HepG2 (cell line): ENCODE data around the gene ZBTB44. TPM values are rescaled to one million over a fixed set of nuclear protein-coding genes. Genes with fewer than 3 reads are reported as not detected.

ENCODE experiments used
- CTCF ChIP-seq: sonication (generic); formaldehyde crosslinking; IDR thresholded peaks from 2 replicates; pipeline ENCODE4 v1.5.0; 2020; ENCODE audit warnings: mild to moderate bottlenecking, missing genetic modification reagents, moderate library complexity
- DRAP1 ChIP-seq: IDR thresholded peaks from 2 replicates; pipeline ENCODE4 v1.6.1; 2016; ENCODE audit warnings: missing genetic modification reagents, missing compliant biosample characterization
- FOXP4 ChIP-seq: sonication (generic); formaldehyde crosslinking; IDR thresholded peaks from 2 replicates; pipeline ENCODE4 v1.4.0; 2020; ENCODE audit warnings: missing genetic modification reagents
- HMG20A ChIP-seq: IDR thresholded peaks from 2 replicates; pipeline ENCODE4 v1.6.1; 2016; ENCODE audit warnings: borderline replicate concordance
- MZF1 ChIP-seq: sonication (generic); formaldehyde crosslinking; IDR thresholded peaks from 2 replicates; pipeline ENCODE4 v1.8.1; 2023; ENCODE audit warnings: mild to moderate bottlenecking, missing genetic modification reagents, borderline replicate concordance
- TEAD3 ChIP-seq: optimal IDR thresholded peaks from 2 replicates; pipeline ENCODE3; 2016; ENCODE audit warnings: borderline replicate concordance
- ZNF253 ChIP-seq: sonication (generic); formaldehyde crosslinking; IDR thresholded peaks from 2 replicates; pipeline ENCODE4 v1.8.0; 2022; ENCODE audit warnings: mild to moderate bottlenecking, missing genetic modification reagents, borderline replicate concordance
- ZNF672 ChIP-seq: sonication (generic); formaldehyde crosslinking; IDR thresholded peaks from 2 replicates; pipeline ENCODE4 v1.8.1; 2022; ENCODE audit warnings: missing genetic modification reagents
- ZNF749 ChIP-seq: sonication (generic); formaldehyde crosslinking; IDR thresholded peaks from 2 replicates; pipeline ENCODE4 v1.8.0; 2022; ENCODE audit warnings: mild to moderate bottlenecking, missing genetic modification reagents, moderate library complexity, borderline replicate concordance
- ZNF773 ChIP-seq: sonication (generic); formaldehyde crosslinking; IDR thresholded peaks from 2 replicates; pipeline ENCODE4 v1.4.0; 2020; ENCODE audit warnings: missing genetic modification reagents, borderline replicate concordance
- ZNF800 ChIP-seq: sonication (generic); formaldehyde crosslinking; IDR thresholded peaks from 2 replicates; pipeline ENCODE4 v1.4.0; 2020; ENCODE audit warnings: missing genetic modification reagents
- polyA plus RNA-seq, 8 experiments: library from polyadenylated mRNA; depleted of rRNA in 3 of 8; stranded (reverse) in 7 of 8; unstranded in 1 of 8; fragments of >200 nt; fragmentation: Illumina TruSeq in 4 of 8; extraction: Trizol in 4 of 8; gene quantifications; 2 replicates each; pipeline versions ENCODE4 v1.2.1 to v1.2.3, GENCODE V29; 2011 to 2016; ENCODE audit warnings: low read depth in 4 of 8, missing spikeins in 1 of 8, mixed read lengths in 1 of 8; ENCODE audit not compliant: insufficient read depth in 1 of 8
- total RNA-seq, 5 experiments: library from RNA; depleted of rRNA; stranded (reverse); fragments of >200 nt; fragmentation: Illumina TruSeq; extraction: Trizol; gene quantifications; 2 replicates each; pipeline ENCODE4 v1.2.3, GENCODE V29; 2016; ENCODE audit warnings: low read depth in 1 of 5
- TF ChIP-seq, protein P1 (sequence below): sonication (generic); formaldehyde crosslinking; IDR thresholded peaks from 2 replicates; pipeline ENCODE4 v1.5.0; 2020; ENCODE audit warnings: mild to moderate bottlenecking, missing genetic modification reagents
- TF ChIP-seq, protein P2 (sequence below): IDR thresholded peaks from 2 replicates; pipeline ENCODE4 v1.6.1; 2016; ENCODE audit warnings: mild to moderate bottlenecking, missing biosample characterization, missing genetic modification reagents
- TF ChIP-seq, protein P3 (sequence below): sonication (generic); formaldehyde crosslinking; IDR thresholded peaks from 2 replicates; pipeline ENCODE4 v1.8.0; 2022; ENCODE audit warnings: missing genetic modification reagents, mild to moderate bottlenecking, inconsistent platforms, borderline replicate concordance
- TF ChIP-seq, protein P4 (sequence below): sonication (generic); formaldehyde crosslinking; IDR thresholded peaks from 2 replicates; pipeline ENCODE4 v1.5.0; 2020; ENCODE audit warnings: missing genetic modification reagents

ZBTB44 gene
- total and polyA plus RNA-seq, 2 of the 13 experiments (the other 11 are each of a cell fraction or from before 2014, with no cell fraction given) = 22.8 to 23.6 TPM

GRCh38 chr11:130314184-130314749 is 450 bp downstream of the ZBTB44 start (continued):
- TF ChIP-seq, protein P1, sequence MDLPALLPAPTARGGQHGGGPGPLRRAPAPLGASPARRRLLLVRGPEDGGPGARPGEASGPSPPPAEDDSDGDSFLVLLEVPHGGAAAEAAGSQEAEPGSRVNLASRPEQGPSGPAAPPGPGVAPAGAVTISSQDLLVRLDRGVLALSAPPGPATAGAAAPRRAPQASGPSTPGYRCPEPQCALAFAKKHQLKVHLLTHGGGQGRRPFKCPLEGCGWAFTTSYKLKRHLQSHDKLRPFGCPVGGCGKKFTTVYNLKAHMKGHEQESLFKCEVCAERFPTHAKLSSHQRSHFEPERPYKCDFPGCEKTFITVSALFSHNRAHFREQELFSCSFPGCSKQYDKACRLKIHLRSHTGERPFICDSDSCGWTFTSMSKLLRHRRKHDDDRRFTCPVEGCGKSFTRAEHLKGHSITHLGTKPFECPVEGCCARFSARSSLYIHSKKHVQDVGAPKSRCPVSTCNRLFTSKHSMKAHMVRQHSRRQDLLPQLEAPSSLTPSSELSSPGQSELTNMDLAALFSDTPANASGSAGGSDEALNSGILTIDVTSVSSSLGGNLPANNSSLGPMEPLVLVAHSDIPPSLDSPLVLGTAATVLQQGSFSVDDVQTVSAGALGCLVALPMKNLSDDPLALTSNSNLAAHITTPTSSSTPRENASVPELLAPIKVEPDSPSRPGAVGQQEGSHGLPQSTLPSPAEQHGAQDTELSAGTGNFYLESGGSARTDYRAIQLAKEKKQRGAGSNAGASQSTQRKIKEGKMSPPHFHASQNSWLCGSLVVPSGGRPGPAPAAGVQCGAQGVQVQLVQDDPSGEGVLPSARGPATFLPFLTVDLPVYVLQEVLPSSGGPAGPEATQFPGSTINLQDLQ (CRISPR knock-in tag) = 0 out of 2 replicates have a peak, but pooled peaks have one; percentile 20
- TF ChIP-seq DRAP1 (no peak), ZNF773 (CRISPR knock-in tag) (peak; percentile 36; the same call in 1 of the 2 replicates), ZNF800 (CRISPR knock-in tag) (no peak), ZNF253 (no peak), TEAD3 (CRISPR knock-in tag) (no peak), ZNF749 (peak; percentile 41; the same call in 1 of the 2 replicates), CTCF (CRISPR knock-in tag) (0 out of 2 replicates have a peak, but pooled peaks have one; percentile 9), HMG20A (CRISPR knock-in tag) (no peak), ZNF672 (CRISPR knock-in tag) (no peak), FOXP4 (CRISPR knock-in tag) (no peak), MZF1 (CRISPR knock-in tag) (no peak)
- TF ChIP-seq, protein P2, sequence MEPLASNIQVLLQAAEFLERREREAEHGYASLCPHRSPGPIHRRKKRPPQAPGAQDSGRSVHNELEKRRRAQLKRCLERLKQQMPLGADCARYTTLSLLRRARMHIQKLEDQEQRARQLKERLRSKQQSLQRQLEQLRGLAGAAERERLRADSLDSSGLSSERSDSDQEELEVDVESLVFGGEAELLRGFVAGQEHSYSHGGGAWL = no peak; the same call in 1 of the 2 replicates
- TF ChIP-seq, protein P3, sequence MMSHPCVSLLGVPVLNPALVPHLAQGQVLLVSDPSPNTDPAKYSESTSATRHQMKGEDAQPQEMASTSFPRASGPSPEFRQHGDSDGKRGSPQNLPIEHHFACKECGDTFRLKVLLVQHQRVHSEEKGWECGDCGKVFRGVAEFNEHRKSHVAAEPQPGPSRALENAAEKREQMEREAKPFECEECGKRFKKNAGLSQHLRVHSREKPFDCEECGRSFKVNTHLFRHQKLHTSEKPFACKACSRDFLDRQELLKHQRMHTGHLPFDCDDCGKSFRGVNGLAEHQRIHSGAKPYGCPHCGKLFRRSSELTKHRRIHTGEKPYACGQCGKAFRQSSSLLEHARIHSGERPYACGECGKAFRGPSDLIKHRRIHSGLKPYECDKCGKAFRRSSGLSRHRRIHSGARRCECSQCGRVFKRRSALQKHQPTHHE = no peak
- TF ChIP-seq, protein P4, sequence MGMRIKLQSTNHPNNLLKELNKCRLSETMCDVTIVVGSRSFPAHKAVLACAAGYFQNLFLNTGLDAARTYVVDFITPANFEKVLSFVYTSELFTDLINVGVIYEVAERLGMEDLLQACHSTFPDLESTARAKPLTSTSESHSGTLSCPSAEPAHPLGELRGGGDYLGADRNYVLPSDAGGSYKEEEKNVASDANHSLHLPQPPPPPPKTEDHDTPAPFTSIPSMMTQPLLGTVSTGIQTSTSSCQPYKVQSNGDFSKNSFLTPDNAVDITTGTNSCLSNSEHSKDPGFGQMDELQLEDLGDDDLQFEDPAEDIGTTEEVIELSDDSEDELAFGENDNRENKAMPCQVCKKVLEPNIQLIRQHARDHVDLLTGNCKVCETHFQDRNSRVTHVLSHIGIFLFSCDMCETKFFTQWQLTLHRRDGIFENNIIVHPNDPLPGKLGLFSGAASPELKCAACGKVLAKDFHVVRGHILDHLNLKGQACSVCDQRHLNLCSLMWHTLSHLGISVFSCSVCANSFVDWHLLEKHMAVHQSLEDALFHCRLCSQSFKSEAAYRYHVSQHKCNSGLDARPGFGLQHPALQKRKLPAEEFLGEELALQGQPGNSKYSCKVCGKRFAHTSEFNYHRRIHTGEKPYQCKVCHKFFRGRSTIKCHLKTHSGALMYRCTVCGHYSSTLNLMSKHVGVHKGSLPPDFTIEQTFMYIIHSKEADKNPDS (CRISPR knock-in tag) = no peak
